Adipose tissue (tissue), 3 donors: ENCODE measurements around the gene DVL2. TPM values are rescaled to one million over a fixed set of nuclear protein-coding genes. Genes with fewer than 3 reads are reported as not detected.

Experiments used
- H3K27ac ChIP-seq: one replicate; pipeline ENCODE4 v1.5.1; 2013; ENCODE audit warnings: low read depth, low read length
- WGBS, 3 donors: extraction: QIAGEN DNeasy Blood & Tissue Kit; methylation state at CpG; one replicate each; pipeline ENCODE4 v1.1.7; 2013; 5-methylcytosine and 5-hydroxymethylcytosine counted together
- polyA plus RNA-seq, 3 donors: library from polyadenylated mRNA; stranded (reverse); fragments of 200-250 nt; gene quantifications; one replicate each; pipeline ENCODE4 v1.2.3, GENCODE V29; 2013
- donor health status: healthy with polysubstance abuse.
- donor health status: Bipolar disorder and iron deficiency.
- donor health status: healthy.

DVL2 gene
- polyA plus RNA-seq, 3 donors: 9.9 to 31.3 (median 17.2) TPM

- no peak overlapping the region for H3K27ac ChIP-seq
- WGBS, 3 donors: 25 to 30% (median 25%) methylated on average over 9 of the region's 9 CpGs
These were observed 6.9 kb upstream of the DVL2 start for GRCh38 chr17:7241090-7241733.

GRCh38 chr17:7240375-7240774 lies 6.1 kb upstream of the DVL2 start:
- WGBS, 3 donors: 49 to 66% (median 52%) methylated on average over 4 of the region's 4 CpGs
- no peak overlapping the region for H3K27ac ChIP-seq

DNA sequence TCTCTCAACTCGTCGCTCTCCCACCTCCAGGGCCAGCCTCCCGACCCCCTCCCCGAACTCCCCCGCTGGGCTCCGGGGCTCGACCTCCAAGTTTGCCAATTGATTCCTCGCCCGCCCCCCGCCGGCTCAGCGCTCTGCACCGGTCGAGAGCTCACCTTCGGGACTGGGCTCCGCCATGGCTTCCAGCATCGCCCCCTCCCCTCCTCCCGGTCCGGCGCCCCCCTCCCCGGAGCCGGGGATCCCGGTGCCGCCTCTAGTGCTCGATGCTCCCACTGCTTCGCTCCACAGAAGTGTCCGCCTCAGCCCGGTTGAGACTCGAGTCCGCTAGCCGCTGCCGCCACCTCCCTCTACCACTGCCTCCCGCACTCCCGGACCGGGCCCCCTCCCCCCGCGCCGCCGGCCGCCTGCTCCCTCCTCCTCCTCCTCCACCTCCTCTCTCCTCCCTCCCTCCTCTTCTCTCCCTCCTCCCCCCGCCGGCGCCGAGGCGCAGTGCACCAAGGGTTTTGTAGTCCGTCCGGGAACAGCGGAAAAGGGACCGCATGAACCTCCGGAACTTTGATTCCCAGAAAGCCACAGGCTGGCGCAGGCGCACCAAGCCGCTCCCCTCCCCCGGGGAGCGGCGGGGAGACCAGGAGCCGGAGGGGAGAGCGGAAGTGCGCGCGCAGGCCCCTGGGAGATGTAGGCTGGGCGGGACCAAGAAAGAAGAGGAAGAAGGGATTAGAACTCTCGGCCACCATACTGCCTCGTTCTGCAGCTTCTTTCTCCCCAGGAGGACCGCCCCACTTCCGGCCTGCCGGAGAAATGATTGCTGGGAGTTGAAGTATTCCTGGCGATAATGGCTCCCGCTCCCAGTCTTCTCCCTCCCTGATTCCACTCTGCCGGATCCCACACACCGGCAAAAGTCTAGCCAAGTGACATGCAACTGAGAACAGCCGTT lies 5.0 kb upstream of the DVL2 start, which contains the start of gene PHF23:
TSS of gene PHF23 (minus strand) at position 367 of the 937 bp plus-strand sequence. CDS start at position 189, 178 bp downstream.
- WGBS, 3 donors: 0 to 1% (median 0%) methylated on average over 49 to 72 of the region's 72 CpGs
- H3K27ac ChIP-seq: peak within 1 kb of the TSS; percentile 80

DNA sequence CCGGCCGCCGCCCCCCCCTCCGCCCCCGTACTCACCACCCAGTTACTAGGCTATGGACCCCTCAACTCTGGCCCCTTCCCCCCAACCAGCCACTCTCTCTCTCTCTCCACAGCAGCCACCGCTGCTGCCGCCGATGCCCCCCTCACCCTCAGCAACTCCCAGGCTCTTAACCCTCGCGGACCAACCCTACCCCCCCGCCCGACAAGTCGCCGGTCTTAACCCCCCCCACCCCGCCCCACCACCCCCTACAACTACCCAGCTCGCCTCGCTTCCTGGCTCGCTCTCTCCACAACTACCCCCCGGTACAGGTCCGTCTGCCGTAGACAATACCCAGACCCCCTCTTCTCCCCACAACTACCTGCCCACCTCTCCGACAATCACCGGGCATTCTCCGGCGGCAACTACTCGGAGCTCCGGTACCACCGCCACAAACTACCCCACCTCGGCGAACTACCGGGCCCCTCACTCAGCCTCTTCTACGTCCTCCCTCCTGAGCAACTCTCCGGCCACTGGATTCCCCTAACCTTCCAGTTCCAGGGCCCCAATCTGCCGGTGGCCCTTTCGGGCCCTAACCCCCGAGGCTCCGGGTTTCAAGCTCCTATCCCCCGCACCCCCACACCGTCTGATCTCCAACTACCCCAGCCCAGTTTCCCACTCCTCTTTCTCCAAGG lies 4.2 kb upstream of the DVL2 start:
- H3K27ac ChIP-seq: peak overlapping the region; percentile 80
- 0% methylated on average over 20 to 39 of the region's 39 CpGs for WGBS, 3 donors

- 1% methylated on average over 37 to 66 of the region's 73 CpGs for WGBS, 3 donors
These were observed 3.6 kb upstream of the DVL2 start for GRCh38 chr17:7237761-7238419.

DNA sequence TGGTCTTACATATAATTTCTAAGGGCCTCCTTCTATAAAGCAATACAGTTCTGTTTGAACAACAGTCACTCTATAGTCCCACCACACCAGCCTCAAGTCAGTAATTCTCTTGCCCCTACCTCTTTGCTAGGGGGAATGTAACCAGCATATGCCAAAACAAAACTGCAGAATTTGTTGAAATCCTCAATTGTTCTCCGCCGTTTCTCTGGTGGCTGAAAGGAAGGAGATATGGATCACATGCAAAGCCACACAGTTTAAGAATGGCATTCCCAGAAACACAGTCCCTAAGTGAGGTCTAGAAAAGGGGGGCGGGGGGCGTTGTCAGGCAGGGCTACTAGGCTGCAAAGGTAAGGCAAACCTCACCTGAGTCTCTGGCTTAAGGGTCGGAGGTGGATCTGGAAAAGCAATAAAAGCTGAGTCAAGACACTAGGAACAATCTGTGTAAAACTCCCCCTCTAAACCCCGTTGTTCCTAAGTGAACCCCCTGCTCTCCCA lies 3.0 kb upstream of the DVL2 start:
- WGBS, 3 donors: 16 to 26% (median 22%) methylated on average over 6 of the region's 6 CpGs
- H3K27ac ChIP-seq: peak overlapping the region; percentile 32

More at GRCh38 chr17:7237761-7238419, 3.6 kb upstream of the DVL2 start:
- H3K27ac ChIP-seq: peak overlapping the region; percentile 32

GRCh38 chr17:7236808-7237207 lies 2.5 kb upstream of the DVL2 start:
- H3K27ac ChIP-seq: no peak overlapping the region
- WGBS, 3 donors: 85 to 91% (median 87%) methylated on average over 6 of the region's 6 CpGs

GRCh38 chr17:7235693-7236665 lies 1.7 kb upstream of the DVL2 start:
- no peak overlapping the region for H3K27ac ChIP-seq
- WGBS, 3 donors: 79 to 87% (median 86%) methylated on average over 22 of the region's 22 CpGs

DNA sequence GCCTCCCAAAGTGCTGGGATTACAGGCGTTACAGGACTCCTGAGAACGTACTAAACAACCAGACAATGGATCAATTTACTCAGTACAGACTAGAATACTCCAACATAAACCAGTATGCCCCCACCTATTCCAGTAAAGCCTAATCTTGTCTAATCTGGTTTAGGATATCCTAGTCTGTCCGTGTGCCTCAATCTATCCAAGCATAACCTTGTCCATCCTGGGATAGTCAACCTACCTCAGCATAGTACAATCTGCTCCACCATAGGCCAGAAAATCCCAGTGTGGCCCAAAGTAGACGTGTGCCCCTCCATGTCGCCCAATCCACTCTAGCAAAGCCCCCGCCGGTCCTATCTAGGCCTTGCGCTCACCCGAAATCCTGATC lies 625 bp downstream of the DVL2 start:
- WGBS, 3 donors: 1% methylated on average over 9 of the region's 9 CpGs
- H3K27ac ChIP-seq: no peak overlapping the region

DNA sequence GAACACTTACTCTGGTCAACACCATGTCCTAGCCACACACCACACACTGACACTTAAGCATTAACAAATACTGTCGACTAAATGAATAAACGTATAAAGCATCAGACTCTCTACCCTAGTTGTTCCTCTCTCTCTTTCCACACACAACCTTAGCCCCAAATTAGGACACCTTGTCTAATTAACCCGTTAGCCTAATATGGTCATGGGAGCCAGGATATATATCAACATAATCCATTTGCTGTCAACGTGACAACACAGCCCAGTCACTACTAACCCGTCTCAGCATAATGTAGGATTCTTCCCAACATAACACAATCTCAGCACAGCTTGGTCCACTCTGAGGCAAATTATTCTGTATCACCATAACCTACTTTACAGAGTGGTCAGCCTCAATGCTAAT lies 2.2 kb downstream of the DVL2 start:
- H3K27ac ChIP-seq: no peak overlapping the region
- WGBS, 3 donors: 79 to 84% (median 80%) methylated on average over 5 of the region's 5 CpGs

DNA sequence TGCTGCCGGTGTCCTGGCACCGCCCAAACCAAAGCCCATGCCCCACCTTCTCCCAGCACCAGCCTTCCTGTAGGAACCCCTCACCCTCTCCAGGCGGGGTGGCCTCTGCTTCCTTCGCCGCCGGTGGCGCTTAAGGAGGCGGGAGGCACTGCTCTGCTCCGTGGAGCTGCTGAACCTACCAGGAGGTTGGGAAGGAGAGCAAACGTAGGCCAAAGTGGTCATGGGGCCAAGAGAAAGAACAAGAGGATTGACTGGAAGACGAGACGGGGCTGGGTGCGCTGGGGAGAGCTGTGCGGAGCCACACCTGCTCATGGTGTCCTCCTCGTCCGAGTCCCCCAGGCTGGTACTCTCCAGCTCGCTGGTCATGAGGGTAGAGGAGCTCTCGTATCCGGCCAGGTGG lies 4.8 kb downstream of the DVL2 start:
- 93 to 95% (median 94%) methylated on average over 19 of the region's 19 CpGs for WGBS, 3 donors
- no peak overlapping the region for H3K27ac ChIP-seq

GRCh38 chr17:7228920-7229319 lies 5.4 kb downstream of the DVL2 start:
- WGBS, 3 donors: 91 to 97% (median 92%) methylated on average over 14 of the region's 14 CpGs
- H3K27ac ChIP-seq: no peak overlapping the region

DNA sequence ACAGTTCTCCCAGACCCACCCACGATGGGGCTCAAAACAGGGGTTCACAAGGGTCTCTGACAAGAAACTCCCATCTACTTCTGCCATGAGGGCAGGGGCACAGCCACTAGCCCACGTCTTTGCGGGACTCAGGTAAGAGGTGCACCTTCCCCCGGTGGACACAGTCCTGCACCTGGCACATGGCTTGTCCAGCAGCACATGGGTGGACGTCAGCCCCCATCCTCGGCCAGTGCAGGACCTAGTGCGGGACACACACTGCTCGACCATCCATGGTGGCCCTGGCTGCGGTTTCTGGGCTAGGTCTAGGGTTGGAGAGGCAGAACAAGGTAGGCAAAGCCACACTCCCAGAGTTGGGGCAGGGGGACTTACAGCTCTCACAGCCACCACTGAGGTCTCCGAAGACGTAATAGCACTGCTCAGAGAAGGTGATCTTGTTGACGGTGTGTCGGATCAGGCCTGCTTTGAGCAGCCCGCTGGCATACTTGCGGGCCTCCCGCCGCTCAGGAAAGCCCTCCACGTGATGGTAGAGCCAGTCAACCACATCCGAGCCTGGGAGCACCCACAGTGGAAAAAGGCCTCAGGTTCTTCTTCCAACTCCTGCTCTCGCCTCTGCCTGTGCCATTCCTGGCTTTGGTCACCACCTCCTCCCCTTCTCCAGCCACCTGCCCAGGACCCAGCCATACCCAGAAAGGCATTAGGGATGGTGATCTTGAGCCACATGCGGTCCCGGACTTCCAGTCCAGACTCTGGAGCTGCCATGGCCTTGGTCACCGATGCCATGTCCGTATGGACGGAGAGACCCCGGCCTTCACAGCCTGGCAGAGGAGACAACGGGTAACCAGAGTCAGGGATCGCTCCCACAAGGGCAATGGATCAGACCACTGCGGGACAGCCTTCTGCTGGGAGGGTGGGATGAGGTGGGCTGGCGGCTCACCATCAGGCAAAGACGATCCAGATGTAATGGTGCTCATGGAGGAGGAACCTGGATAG lies 7.3 kb downstream of the DVL2 start:
- no peak overlapping the region for H3K27ac ChIP-seq
- WGBS, 3 donors: 89 to 94% (median 90%) methylated on average over 31 of the region's 31 CpGs

DNA sequence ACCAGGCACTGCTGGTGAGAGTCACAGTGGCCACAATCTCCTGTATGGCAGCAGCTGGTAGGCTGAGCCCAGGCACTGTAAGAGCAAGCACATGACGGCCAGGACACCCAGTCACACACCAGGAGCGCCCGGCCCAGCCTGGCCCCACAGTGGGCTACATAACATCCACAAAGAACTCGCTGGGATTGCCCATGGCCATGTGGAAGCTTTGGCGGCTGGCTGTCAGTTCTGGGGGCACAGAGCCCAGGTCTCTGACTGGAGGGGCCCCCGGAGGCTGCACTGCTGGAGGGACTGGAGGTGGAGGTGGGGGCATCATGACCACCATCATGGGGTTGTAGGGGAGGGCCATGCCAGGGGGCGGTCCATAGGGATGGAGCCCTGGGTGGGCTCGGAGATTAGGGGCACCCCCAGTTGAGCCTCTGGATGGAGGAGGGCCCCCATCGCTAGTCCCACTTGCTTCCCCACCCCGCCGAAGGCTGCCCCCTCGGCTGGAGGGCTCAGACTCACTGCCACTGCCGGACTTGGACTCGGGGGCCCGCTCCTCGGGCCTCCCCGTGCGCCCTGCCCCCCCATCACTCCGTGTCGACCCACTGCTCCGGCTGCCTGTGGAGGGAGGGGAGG lies 8.5 kb downstream of the DVL2 start:
- no peak overlapping the region for H3K27ac ChIP-seq
- WGBS, 3 donors: 82 to 86% (median 86%) methylated on average over 16 to 21 of the region's 21 CpGs

DNA sequence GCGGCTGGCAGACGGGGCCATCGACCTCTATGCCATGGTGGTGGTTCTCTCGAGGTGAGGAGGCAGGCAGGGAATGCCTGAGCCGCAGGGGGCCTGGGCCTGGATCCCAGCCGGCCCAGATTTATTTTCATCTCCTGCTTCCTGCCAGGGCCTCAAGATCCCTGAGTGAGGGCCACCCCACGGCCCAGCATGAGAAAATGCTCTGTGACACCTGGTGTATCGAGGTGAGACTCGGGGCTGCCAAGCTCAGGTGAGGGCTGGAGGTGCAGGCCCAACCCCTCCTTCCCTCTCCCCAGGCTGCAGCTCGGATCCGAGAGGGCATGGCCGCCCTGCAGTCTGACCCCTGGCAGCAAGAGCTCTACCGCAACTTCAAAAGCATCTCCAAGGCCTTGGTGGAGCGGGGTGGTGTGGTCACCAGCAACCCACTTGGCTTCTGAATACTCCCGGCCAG lies 9.6 kb downstream of the DVL2 start:
- H3K27ac ChIP-seq: no peak overlapping the region
- 63 to 75% (median 71%) methylated on average over 14 to 15 of the region's 15 CpGs for WGBS, 3 donors

- WGBS, 3 donors: 73 to 83% (median 80%) methylated on average over 9 to 10 of the region's 10 CpGs
- H3K27ac ChIP-seq: no peak overlapping the region
These were observed 10.2 kb downstream of the DVL2 start for GRCh38 chr17:7224110-7224509.
